BLaER1 (cell line): Measurements from ENCODE around the gene MC4R.

ENCODE experiments used
- H3K27ac ChIP-seq: shearing (Covaris generic); formaldehyde crosslinking; 2 replicates; pipeline ENCODE4 v1.8.1; 2022
- H3K27me3 ChIP-seq: shearing (Covaris generic); formaldehyde crosslinking; 2 replicates; pipeline ENCODE4 v1.8.1; 2022
- H3K36me3 ChIP-seq: shearing (Covaris generic); formaldehyde crosslinking; 2 replicates; pipeline ENCODE4 v1.8.1; 2022
- H3K4me1 ChIP-seq: shearing (Covaris generic); formaldehyde crosslinking; 2 replicates; pipeline ENCODE4 v1.8.1; 2022
- H3K4me2 ChIP-seq: shearing (Covaris generic); formaldehyde crosslinking; 2 replicates; pipeline ENCODE4 v1.8.1; 2022
- H3K4me3 ChIP-seq: shearing (Covaris generic); formaldehyde crosslinking; 2 replicates; pipeline ENCODE4 v1.8.1; 2022
- H3K9ac ChIP-seq: shearing (Covaris generic); formaldehyde crosslinking; 2 replicates; pipeline ENCODE4 v1.8.1; 2022
- H3K9me3 ChIP-seq: shearing (Covaris generic); formaldehyde crosslinking; 2 replicates; pipeline ENCODE4 v1.8.1; 2022
- H4K20me1 ChIP-seq: shearing (Covaris generic); formaldehyde crosslinking; 2 replicates; pipeline ENCODE4 v1.8.1; 2022
- Cebpa-rat ChIP-seq: shearing (Covaris generic); IDR thresholded peaks from 2 replicates; pipeline ENCODE4 v1.8.1; 2022

MC4R gene

DNA sequence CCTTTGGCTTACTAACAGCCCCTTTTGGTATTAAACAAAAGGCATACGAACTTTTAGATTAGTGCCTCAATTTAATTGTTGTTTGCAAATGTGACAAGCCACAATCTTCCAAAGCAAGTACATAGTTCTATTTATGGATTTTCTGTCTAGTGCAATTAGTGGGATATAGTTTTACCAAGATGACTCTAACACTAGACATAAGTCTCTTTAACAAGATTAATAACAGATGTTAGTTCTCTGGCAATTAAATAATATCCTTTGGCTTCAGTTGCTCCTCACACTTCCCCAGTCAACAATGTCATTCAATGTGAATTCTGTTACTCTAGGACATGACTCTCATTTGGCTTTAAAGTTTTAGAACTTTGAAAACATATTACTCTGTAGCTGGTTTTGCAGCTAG, 16.7 kb upstream of the MC4R start:
- no peaks in the 10 kb centered on the region for H3K9me3 ChIP-seq
- H3K4me3 ChIP-seq, result no peak overlapping the region
- no peaks in the 10 kb centered on the region for H3K36me3 ChIP-seq
- H4K20me1 ChIP-seq, result no peaks in the 10 kb centered on the region
- no peak overlapping the region for H3K9ac ChIP-seq
- TF ChIP-seq Cebpa-rat, result no peak
- peaks cover 6% of the 10 kb centered on the region; the same call in 1 of the 2 replicates for H3K4me1 ChIP-seq
- no peak overlapping the region for H3K27ac ChIP-seq
- no peak overlapping the region for H3K4me2 ChIP-seq
- no peaks in the 10 kb centered on the region for H3K27me3 ChIP-seq

DNA sequence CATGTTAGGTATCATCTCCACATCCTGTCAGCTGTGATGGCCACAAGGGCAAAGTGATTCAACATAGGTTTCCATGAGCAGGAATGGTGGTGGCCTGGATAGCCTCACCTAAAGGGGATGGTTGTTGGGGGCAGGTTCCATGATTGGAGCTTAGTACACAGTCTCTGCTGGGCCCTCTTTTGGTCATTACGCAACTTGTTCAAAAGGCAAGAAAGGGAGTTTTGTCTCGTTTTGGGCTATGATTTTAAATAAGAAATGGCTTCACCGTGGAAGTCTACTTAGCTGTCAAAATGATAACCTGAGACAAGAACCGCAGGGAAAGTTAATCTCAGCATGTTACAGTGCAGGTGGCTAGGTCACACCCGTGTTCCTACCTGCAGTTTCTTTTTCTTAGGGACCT, 13.1 kb upstream of the MC4R start:
- H3K9me3 ChIP-seq, result no peaks in the 10 kb centered on the region
- no peak overlapping the region for H3K4me2 ChIP-seq
- no peak overlapping the region for H3K4me3 ChIP-seq
- no peak overlapping the region for H3K27ac ChIP-seq
- TF ChIP-seq Cebpa-rat, result peak; percentile 57; the same call in 1 of the 2 replicates
- H3K4me1 ChIP-seq, result no peaks in the 10 kb centered on the region
- no peak overlapping the region for H3K9ac ChIP-seq
- H4K20me1 ChIP-seq, result no peaks in the 10 kb centered on the region
- H3K36me3 ChIP-seq, result no peaks in the 10 kb centered on the region
- H3K27me3 ChIP-seq, result no peaks in the 10 kb centered on the region

DNA sequence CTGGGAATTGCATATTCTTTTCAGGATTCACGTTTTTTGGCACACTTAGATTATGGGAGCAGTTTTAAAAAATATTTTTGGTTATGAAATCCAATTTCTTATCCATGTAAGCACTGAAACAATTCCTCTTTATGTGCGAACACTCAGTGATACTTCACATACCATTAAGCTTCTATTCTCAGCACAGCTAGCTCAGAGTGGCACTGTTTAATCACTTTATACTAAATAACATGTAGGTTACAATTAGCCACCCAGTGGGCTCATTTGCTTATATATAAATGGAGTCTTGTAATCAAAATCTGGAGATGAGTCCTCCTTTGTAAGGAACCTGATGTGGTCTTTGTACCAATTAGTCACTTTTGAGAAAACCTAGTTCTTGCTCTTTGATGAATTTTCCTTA, 11.3 kb upstream of the MC4R start:
- H3K27ac ChIP-seq, result no peak overlapping the region
- no peak overlapping the region for H3K9ac ChIP-seq
- H3K4me2 ChIP-seq, result no peak overlapping the region
- H4K20me1 ChIP-seq, result no peaks in the 10 kb centered on the region
- H3K4me1 ChIP-seq, result no peaks in the 10 kb centered on the region
- no peak overlapping the region for H3K4me3 ChIP-seq
- TF ChIP-seq Cebpa-rat, result no peak
- no peaks in the 10 kb centered on the region for H3K36me3 ChIP-seq
- no peaks in the 10 kb centered on the region for H3K27me3 ChIP-seq
- no peaks in the 10 kb centered on the region for H3K9me3 ChIP-seq

DNA sequence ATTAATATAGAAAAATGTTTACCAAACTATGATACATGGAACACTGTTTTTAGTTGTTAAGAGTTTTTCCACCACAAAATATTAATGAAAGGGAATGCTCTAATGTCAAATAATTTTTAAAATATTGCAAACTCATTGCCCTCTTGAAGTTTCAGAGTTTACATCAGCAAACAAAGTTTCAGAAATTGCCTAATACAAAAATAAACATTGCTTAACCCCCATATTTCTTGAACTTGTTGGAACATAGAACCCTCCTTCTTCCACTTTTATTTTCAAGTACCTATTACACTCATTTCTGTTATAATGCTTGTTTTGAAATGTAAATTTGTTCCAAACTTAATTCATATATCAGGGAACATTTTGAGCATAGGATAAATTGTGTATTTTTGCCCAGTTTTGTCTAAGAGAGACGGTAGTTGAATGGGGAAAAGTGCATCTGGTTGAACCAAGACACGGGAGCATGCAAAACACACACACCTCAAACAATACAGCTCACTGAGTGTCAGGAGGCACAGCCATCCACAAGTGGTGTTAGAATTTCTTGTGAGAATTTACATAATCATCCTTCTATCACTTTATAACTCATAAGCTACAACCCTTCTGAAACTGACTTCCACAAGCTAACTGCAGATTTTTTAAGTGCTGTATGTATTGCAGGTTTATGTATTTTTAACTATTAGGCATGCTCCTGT, 5.3 kb upstream of the MC4R start:
- no peaks in the 10 kb centered on the region for H3K36me3 ChIP-seq
- no peak overlapping the region for H3K4me2 ChIP-seq
- H3K4me3 ChIP-seq, result no peak overlapping the region
- H3K4me1 ChIP-seq, result peaks cover 4% of the 10 kb centered on the region; the same call in 1 of the 2 replicates
- H4K20me1 ChIP-seq, result no peaks in the 10 kb centered on the region
- no peak overlapping the region for H3K27ac ChIP-seq
- TF ChIP-seq Cebpa-rat, result no peak
- no peaks in the 10 kb centered on the region for H3K27me3 ChIP-seq
- no peaks in the 10 kb centered on the region for H3K9me3 ChIP-seq
- no peak overlapping the region for H3K9ac ChIP-seq

DNA sequence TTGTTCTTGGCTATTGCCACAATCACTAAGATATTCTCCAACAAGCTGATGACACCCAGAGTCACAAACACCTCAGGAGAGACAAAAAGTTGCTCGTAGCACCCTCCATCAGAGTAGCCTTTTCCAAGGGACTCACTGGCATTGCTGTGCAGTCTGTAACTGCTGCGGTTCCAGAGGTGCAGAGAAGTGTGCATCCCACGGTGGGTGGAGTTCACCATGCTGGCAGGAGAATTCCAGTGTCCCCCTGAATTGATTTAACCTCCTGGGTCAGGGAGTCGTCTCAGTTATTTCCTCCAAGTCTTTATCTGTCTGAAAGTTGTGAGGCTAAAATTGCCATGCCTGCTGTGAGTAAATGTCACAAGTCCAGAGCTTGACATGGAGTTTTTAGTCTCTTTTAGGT, 443 bp downstream of the MC4R start:
- Histone ChIP-seq H3K9ac (no peak overlapping the region), H3K36me3 (no peaks in the 10 kb centered on the region), H3K4me1 (peaks cover 13% of the 10 kb centered on the region), H3K4me2 (peak overlapping the region; percentile 54), H3K4me3 (no peak overlapping the region), H4K20me1 (no peaks in the 10 kb centered on the region), H3K27me3 (no peaks in the 10 kb centered on the region), H3K9me3 (no peaks in the 10 kb centered on the region), H3K27ac (no peak overlapping the region)
- no peak for TF ChIP-seq Cebpa-rat

DNA sequence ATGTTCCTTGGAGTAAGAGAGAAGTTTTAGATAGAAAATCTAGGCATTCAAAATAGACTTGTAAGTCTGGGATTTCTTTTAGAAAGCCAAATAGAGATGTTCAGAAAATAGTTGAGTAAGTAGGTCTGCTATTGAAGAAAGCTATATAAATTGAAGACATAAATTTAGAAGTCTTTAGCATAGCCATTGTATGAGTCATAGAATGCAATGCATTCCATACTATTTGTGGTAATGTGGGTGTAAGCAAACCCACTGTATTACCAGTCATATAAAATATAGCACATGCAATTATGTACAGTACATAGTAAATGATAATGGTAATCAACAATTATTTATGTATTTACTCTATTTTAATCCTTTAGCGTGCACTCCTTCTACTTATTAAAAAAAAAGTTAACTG, 14.1 kb downstream of the MC4R start:
- Histone ChIP-seq H3K9me3 (no peaks in the 10 kb centered on the region), H4K20me1 (no peaks in the 10 kb centered on the region)

DNA sequence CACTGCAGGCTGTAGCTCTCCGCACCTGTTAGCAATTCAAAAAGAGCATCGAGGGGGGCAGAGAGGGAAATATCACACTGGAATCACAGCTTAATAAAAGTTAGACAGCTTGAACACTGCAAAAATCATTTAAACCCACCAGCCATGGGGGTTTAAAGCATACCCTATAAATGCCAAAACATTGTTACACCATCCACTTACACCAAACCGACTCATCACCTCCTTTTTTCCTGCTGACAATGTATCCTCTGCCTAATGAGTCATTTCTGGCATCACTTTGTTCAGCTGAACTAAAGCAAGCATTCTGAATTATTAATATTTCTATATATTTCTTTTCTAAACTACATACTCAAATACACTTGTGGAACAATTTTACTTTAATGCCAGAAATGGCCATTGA, 21.6 kb downstream of the MC4R start:
- Histone ChIP-seq H3K27me3 (no peaks in the 10 kb centered on the region), H3K27ac (no peak overlapping the region), H3K9ac (no peak overlapping the region), H3K4me1 (no peaks in the 10 kb centered on the region), H3K4me2 (no peak overlapping the region), H3K36me3 (no peaks in the 10 kb centered on the region), H4K20me1 (no peaks in the 10 kb centered on the region), H3K9me3 (no peaks in the 10 kb centered on the region), H3K4me3 (no peak overlapping the region)
- TF ChIP-seq Cebpa-rat, result no peak

More for the DNA sequence above, 14.1 kb downstream of the MC4R start:
- no peaks in the 10 kb centered on the region for H3K4me1 ChIP-seq
- no peak overlapping the region for H3K9ac ChIP-seq
- no peak overlapping the region for H3K27ac ChIP-seq
- no peak overlapping the region for H3K4me3 ChIP-seq
- no peak for TF ChIP-seq Cebpa-rat
- H3K36me3 ChIP-seq, result no peaks in the 10 kb centered on the region
- no peak overlapping the region for H3K4me2 ChIP-seq
- H3K27me3 ChIP-seq, result no peaks in the 10 kb centered on the region

DNA sequence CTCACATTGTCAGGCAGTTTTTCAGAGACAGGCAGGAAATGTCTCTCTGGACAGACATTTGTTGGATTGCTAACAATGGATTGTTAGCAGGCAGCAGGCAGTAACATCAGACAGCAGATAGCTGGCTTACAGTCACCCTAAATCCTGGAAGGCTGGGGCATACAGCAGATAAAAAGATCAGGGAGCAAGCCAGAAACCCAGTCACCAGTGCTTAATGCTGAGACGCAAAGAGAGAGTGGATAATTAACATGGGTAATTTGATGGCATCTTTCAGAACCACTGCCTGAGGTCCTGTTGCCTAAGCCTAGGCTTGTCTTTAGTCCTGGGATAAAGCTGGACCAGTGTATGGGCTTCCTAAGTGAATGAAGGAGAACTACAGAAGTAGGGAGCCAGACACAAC, 22.4 kb downstream of the MC4R start:
- Histone ChIP-seq H3K9me3 (no peaks in the 10 kb centered on the region), H3K4me1 (no peaks in the 10 kb centered on the region), H4K20me1 (no peaks in the 10 kb centered on the region), H3K9ac (no peak overlapping the region), H3K4me2 (no peak overlapping the region), H3K36me3 (no peaks in the 10 kb centered on the region), H3K4me3 (no peak overlapping the region), H3K27ac (no peak overlapping the region), H3K27me3 (no peaks in the 10 kb centered on the region)
- no peak for TF ChIP-seq Cebpa-rat

DNA sequence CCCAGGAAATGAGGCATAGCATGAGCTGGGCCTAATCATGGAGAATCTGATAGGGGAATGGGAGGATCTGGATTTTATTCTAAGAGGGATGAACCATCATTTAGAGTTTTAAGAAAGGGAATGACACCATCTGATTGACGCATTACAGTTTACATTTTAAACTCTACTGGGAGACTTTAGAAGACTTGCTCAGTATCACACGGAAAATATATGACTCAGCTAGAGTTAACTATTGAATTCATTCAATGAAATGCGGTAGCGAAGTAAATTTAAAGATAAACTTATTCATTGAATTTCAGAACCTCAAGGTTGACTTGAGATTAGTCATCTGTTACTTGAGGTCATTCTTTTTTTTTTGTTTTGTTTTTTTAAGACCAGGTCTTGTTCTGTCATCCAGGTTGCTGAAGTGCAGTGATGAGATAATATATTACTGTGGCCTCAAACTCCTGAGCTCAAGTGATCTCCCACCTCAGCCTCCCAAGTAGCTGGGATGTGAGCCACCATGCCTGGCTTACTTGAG, 25.0 kb downstream of the MC4R start:
- H4K20me1 ChIP-seq, result no peaks in the 10 kb centered on the region
- TF ChIP-seq Cebpa-rat, result no peak
- no peak overlapping the region for H3K4me3 ChIP-seq
- H3K36me3 ChIP-seq, result no peaks in the 10 kb centered on the region
- no peaks in the 10 kb centered on the region for H3K27me3 ChIP-seq
- no peaks in the 10 kb centered on the region for H3K9me3 ChIP-seq
- no peak overlapping the region for H3K4me2 ChIP-seq
- H3K4me1 ChIP-seq, result no peaks in the 10 kb centered on the region
- no peak overlapping the region for H3K27ac ChIP-seq
- no peak overlapping the region for H3K9ac ChIP-seq

DNA sequence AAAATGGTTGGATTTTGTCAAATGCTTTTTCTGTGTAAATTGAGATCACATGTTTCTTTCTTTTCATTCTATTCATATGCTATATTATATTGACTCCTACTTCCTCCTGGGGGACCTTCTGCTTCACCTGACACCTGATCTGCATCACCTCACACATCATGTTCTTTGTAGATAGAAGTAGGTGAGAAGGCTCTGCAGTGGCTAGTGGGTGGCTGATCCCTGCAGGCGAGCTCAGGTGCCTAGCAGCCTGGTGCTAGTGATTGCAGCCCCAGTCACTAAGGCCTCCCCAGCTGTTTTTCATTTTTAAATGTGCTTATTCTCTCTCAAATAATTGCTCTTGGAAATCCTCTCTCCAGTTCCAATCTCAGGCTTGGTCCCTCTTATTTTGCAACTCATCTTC, 33.6 kb downstream of the MC4R start:
- no peaks in the 10 kb centered on the region for H3K27me3 ChIP-seq
- H3K4me2 ChIP-seq, result no peak overlapping the region
- H4K20me1 ChIP-seq, result no peaks in the 10 kb centered on the region
- H3K27ac ChIP-seq, result no peak overlapping the region
- H3K4me3 ChIP-seq, result no peak overlapping the region
- H3K9ac ChIP-seq, result no peak overlapping the region
- H3K4me1 ChIP-seq, result no peaks in the 10 kb centered on the region
- no peak for TF ChIP-seq Cebpa-rat
- no peaks in the 10 kb centered on the region for H3K9me3 ChIP-seq
- no peaks in the 10 kb centered on the region for H3K36me3 ChIP-seq

DNA sequence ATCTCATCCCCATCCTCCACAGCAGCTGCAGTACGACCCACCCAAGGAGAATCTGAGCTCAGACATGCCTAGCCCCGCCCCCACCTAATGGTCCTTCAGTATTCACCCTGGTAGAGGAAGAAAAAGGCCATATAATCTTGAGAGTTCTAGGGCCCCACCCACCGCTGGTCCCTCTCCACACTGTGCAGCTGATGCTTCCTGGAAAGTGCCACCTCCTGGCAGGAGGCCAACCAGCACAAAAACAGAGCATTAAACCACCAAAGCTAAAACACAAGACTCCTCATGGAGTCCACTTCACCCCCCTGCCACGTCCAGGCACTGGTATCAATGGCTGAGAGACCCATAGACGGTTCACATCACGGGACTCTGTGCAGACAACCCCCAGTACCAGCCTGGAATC, 40.7 kb downstream of the MC4R start:
- Histone ChIP-seq H3K9me3 (peaks cover 5% of the 10 kb centered on the region; the same call in 1 of the 2 replicates), H3K27ac (no peak overlapping the region), H3K9ac (no peak overlapping the region), H3K27me3 (no peaks in the 10 kb centered on the region), H3K4me1 (no peaks in the 10 kb centered on the region), H4K20me1 (no peaks in the 10 kb centered on the region), H3K36me3 (no peaks in the 10 kb centered on the region), H3K4me3 (no peak overlapping the region), H3K4me2 (no peak overlapping the region)
- no peak for TF ChIP-seq Cebpa-rat
